HL-60 (cell line): ENCODE results near the gene GPR78.

ENCODE experiments used
- CTCF ChIP-seq: IDR thresholded peaks from one replicate; pipeline ENCODE4 v1.5.1; 2011; ENCODE audit warnings: low read length, control low read depth, inconsistent platforms; ENCODE audit not compliant: insufficient read depth
- POLR2AphosphoS5 ChIP-seq: IDR thresholded peaks from 2 replicates; pipeline ENCODE4 v1.6.1; 2012; ENCODE audit warnings: low read depth
- REST ChIP-seq: IDR thresholded peaks from 2 replicates; pipeline ENCODE4 v1.6.1; 2012; ENCODE audit warnings: low read depth; ENCODE audit not compliant: insufficient replicate concordance

- TF ChIP-seq CTCF (no peak), POLR2AphosphoS5 (no peak), REST (no peak)
Measured at GRCh38 chr4:8601086-8601485, 20.9 kb downstream of the GPR78 start.
